HG02852 (cell line): ENCODE data around the gene RASSF8.
"Not testable (repeated sequence)": the region's sequence is repeated elsewhere in the genome, so short reads cannot be mapped to it uniquely, and the experiment has no call there.

Source experiments
- ATAC-seq: cut with Tn5 transposase; IDR thresholded peaks from one replicate; pipeline ENCODE4 v1.9.1; 2021; ENCODE audit warnings: mild to moderate bottlenecking, moderate library complexity; ENCODE audit not compliant: unreplicated experiment

RASSF8 gene

GRCh38 chr12:26055087-26055486, 96.6 kb downstream of the RASSF8 start:
- no peak for ATAC-seq

- no peak for ATAC-seq
These were observed 97.9 kb downstream of the RASSF8 start for GRCh38 chr12:26056335-26056734.

GRCh38 chr12:26057271-26057670, 98.8 kb downstream of the RASSF8 start:
- not testable (repeated sequence) for ATAC-seq

GRCh38 chr12:26058308-26058707, 99.8 kb downstream of the RASSF8 start:
- no peak for ATAC-seq

GRCh38 chr12:26058818-26059217, 100.3 kb downstream of the RASSF8 start:
- no peak for ATAC-seq

- no peak for ATAC-seq
These were observed 103.5 kb downstream of the RASSF8 start for GRCh38 chr12:26062006-26062405.

- no peak for ATAC-seq
These were observed 104.1 kb downstream of the RASSF8 start for GRCh38 chr12:26062566-26062965.

- ATAC-seq, result no peak
These were observed 107.0 kb downstream of the RASSF8 start for GRCh38 chr12:26065451-26065850.

GRCh38 chr12:26068503-26068902, 110.0 kb downstream of the RASSF8 start:
- no peak for ATAC-seq

- ATAC-seq, result no peak
These were observed 111.3 kb downstream of the RASSF8 start for GRCh38 chr12:26069796-26070195.

GRCh38 chr12:26077915-26078702, 119.6 kb downstream of the RASSF8 start:
- ATAC-seq, result no peak

- ATAC-seq, result no peak
These were observed 122.4 kb downstream of the RASSF8 start for GRCh38 chr12:26080911-26081310.

- ATAC-seq, result no peak
These were observed 128.5 kb downstream of the RASSF8 start for GRCh38 chr12:26086936-26087335.

- ATAC-seq, result peak; percentile 98
These were observed 130.5 kb downstream of the RASSF8 start for GRCh38 chr12:26088998-26089397.

- no peak for ATAC-seq
These were observed 132.5 kb downstream of the RASSF8 start for GRCh38 chr12:26090836-26091510.

GRCh38 chr12:26091822-26092221, 133.3 kb downstream of the RASSF8 start:
- ATAC-seq, result no peak

GRCh38 chr12:26092346-26093105, 134.0 kb downstream of the RASSF8 start:
- ATAC-seq, result no peak

GRCh38 chr12:26095186-26095585, 136.7 kb downstream of the RASSF8 start:
- no peak for ATAC-seq

- no peak for ATAC-seq
These were observed 137.6 kb downstream of the RASSF8 start for GRCh38 chr12:26096036-26096435.

GRCh38 chr12:26097046-26097878, 138.8 kb downstream of the RASSF8 start:
- peak; percentile 93 for ATAC-seq
